ENCODE data around the gene LST1.

LST1 gene

DNA sequence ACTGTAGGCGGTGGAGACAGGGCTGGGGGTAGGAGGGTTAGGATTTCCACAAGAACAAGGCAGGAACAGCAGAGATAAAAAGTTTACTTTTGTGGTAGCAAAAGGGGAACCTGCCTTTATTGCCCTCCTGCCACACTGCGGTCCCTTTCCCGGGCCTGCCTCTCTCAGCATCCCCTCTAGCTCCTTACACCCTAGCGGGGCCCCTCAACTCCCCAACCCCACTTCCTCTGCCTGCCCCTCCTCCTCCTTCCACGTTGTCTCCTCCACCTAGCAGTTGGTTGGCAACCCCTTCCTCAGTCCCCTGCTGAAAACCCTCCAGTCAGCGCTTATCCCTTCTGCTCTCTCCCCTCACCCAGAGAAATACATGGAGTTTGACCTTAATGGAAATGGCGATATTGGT lies 29.7 kb downstream of the LST1 start:
- H3K27me3 ChIP-seq (ENCODE audit: insufficient read depth, poor library complexity, severe bottlenecking): no peaks in the 10 kb centered on the region
- no peaks in the 10 kb centered on the region for H3K9me3 ChIP-seq (ENCODE audit: severe bottlenecking)
- H3K4me3 ChIP-seq (ENCODE audit: severe bottlenecking): no peak overlapping the region
- ATAC-seq (ENCODE audit: low read depth): no peak
- H3K27ac ChIP-seq (ENCODE audit: poor library complexity, severe bottlenecking): no peak overlapping the region
- H3K4me1 ChIP-seq (ENCODE audit: insufficient read depth, poor library complexity, severe bottlenecking): peaks cover 3% of the 10 kb centered on the region
- TF ChIP-seq, protein P1, sequence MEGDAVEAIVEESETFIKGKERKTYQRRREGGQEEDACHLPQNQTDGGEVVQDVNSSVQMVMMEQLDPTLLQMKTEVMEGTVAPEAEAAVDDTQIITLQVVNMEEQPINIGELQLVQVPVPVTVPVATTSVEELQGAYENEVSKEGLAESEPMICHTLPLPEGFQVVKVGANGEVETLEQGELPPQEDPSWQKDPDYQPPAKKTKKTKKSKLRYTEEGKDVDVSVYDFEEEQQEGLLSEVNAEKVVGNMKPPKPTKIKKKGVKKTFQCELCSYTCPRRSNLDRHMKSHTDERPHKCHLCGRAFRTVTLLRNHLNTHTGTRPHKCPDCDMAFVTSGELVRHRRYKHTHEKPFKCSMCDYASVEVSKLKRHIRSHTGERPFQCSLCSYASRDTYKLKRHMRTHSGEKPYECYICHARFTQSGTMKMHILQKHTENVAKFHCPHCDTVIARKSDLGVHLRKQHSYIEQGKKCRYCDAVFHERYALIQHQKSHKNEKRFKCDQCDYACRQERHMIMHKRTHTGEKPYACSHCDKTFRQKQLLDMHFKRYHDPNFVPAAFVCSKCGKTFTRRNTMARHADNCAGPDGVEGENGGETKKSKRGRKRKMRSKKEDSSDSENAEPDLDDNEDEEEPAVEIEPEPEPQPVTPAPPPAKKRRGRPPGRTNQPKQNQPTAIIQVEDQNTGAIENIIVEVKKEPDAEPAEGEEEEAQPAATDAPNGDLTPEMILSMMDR (IDR thresholded peaks at IDR 0.05; ENCODE audit: poor library complexity, severe bottlenecking): no peak
- no peaks in the 10 kb centered on the region for H3K36me3 ChIP-seq (ENCODE audit: low read depth)
- DNase-seq (ENCODE audit: low spot score): no peak

DNA sequence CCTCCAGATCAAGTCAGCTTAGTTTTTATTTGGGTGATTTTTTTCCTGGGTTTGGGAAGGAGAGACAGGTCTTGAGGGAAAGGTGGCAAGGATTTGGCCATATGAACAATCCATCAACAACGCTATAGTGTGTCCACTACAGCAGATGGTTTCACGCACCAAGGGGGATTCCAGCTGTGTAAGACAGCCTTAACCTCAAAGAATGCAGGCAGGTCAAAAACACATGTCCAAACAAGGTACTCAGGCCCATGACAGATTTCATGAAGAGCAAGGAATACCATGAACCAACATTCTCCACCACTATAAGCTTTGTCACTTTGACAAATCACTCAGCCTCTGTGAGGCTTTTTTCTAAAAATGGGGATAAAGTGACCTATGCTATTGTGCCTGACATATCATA lies 30.9 kb downstream of the LST1 start:
- Histone ChIP-seq H3K4me1 (ENCODE audit: insufficient read depth, poor library complexity, severe bottlenecking) (peaks cover 4% of the 10 kb centered on the region), H3K36me3 (ENCODE audit: low read depth) (peaks cover 7% of the 10 kb centered on the region), H3K4me3 (ENCODE audit: severe bottlenecking) (no peak overlapping the region), H3K27me3 (ENCODE audit: insufficient read depth, poor library complexity, severe bottlenecking) (no peaks in the 10 kb centered on the region), H3K27ac (ENCODE audit: poor library complexity, severe bottlenecking) (no peak overlapping the region), H3K9me3 (ENCODE audit: severe bottlenecking) (no peaks in the 10 kb centered on the region)
- TF ChIP-seq, protein P1 (IDR thresholded peaks at IDR 0.05; ENCODE audit: poor library complexity, severe bottlenecking): no peak
- ATAC-seq (ENCODE audit: low read depth): no peak
- no peak for DNase-seq (ENCODE audit: low spot score)

DNA sequence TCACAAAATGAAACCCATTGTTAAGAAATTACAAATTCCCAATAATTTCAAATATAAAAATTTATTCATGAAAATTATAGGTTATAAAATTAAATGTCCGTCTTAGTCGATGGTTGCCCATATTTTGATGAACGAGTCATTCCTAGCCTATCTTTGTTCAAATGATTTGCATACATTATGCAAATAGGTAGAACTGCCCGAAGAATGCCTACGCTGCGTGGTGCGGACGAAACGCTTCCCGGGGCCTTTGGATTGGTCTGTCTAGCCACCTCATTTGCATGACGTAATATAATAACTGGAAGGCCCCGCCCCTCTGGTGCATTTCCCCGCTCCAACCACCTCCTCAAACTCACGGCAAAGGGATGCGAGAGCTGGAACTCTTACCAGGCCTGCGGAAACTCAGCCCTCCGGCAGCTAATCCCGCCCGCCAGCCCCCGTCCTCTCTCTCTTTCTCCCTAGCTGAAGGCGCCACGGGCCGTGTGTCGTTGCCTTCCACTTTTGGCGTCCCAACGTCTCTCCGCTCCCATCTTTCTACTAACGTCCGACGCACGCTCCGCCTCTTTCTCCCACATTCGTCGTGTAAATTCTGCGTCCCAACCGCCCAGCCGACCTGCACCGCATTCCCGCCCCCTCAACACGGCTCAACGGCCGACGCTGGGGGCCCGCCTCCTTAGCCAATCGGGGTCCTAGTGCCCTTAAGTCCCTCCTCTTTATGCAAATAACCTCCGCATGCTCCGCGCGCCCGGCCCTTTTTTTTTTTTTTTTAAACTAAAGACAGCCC lies 33.9 kb downstream of the LST1 start:
- Histone ChIP-seq H3K27me3 (ENCODE audit: insufficient read depth, poor library complexity, severe bottlenecking) (no peaks in the 10 kb centered on the region), H3K36me3 (ENCODE audit: low read depth) (peaks cover 37% of the 10 kb centered on the region), H3K9me3 (ENCODE audit: severe bottlenecking) (no peaks in the 10 kb centered on the region), H3K4me1 (ENCODE audit: insufficient read depth, poor library complexity, severe bottlenecking) (peaks cover 12% of the 10 kb centered on the region), H3K4me3 (ENCODE audit: severe bottlenecking) (peak overlapping the region; percentile 58), H3K27ac (ENCODE audit: poor library complexity, severe bottlenecking) (peak overlapping the region; percentile 89)
- peak; percentile 82 for ATAC-seq (ENCODE audit: low read depth)
- TF ChIP-seq, protein P1 (IDR thresholded peaks at IDR 0.05; ENCODE audit: poor library complexity, severe bottlenecking): no peak
- DNase-seq (ENCODE audit: low spot score): peak; percentile 98

DNA sequence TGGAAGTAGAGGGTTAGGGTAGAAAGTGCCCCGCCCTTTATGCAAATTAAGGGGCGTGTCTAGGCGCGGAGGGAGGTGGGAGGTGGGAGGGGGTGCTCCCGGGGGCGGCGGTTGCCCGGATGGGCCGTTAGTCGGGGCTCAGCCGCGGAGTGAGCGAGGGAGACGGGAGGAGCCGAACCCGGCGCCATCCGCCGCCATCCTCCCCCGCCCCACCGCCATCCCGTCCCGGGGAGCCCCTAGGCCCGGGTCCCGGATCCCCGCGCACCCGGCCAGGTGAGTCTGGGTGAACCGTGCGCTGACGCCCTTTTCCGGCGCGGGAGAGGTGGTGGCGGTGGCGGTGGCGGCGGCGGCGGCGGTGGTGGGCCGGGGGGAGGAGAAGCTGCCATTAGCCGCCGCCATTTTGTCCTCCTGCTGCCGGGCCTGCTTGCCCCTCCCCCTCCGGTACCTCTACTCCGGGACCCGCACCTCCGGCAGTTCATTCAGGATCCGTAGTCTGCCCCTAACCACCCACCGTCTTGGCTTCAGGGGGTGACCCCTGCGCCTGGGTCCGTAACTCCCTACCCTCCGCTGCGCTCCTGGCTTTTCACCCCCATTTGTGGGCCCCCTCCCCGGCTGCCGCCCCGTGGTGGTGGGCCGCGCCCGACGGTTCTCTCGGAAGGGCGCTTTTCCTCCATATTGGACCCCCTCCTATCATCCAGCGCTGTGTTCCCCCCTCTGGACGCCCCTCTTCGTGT lies 34.7 kb downstream of the LST1 start, which contains the start of gene PRRC2A:
TSS of gene PRRC2A (plus strand) at position 130 of the 734 bp plus-strand sequence. CDS start 2,075 bp downstream, outside the sequence.
- TF ChIP-seq, protein P1 (IDR thresholded peaks at IDR 0.05; ENCODE audit: poor library complexity, severe bottlenecking): no peak
- Histone ChIP-seq H3K9me3 (ENCODE audit: severe bottlenecking) (no peaks in the 10 kb centered on the region), H3K36me3 (ENCODE audit: low read depth) (peaks cover 44% of the 10 kb centered on the region), H3K4me1 (ENCODE audit: insufficient read depth, poor library complexity, severe bottlenecking) (peaks cover 12% of the 10 kb centered on the region), H3K4me3 (ENCODE audit: severe bottlenecking) (peak within 1 kb of the TSS; percentile 84), H3K27me3 (ENCODE audit: insufficient read depth, poor library complexity, severe bottlenecking) (no peaks in the 10 kb centered on the region), H3K27ac (ENCODE audit: poor library complexity, severe bottlenecking) (peak within 1 kb of the TSS; percentile 89)
- DNase-seq (ENCODE audit: low spot score) (peak; percentile 93), ATAC-seq (ENCODE audit: low read depth) (peak; percentile 73)
